Measurements from ENCODE around the gene PAPSS1. TPM values are rescaled to one million over a fixed set of nuclear protein-coding genes. Genes with fewer than 3 reads are reported as not detected.

The PAPSS1 gene
- total RNA-seq, 1 experiment from 2014 or later: 59.0 TPM

GRCh38 chr4:107629318-107629717 is 90.7 kb downstream of the PAPSS1 start:
- Histone ChIP-seq H3K4me3 (replicated peaks in 1 of 2; ENCODE audit: low read depth in 1 of 2, low read length in 2 of 2) (no peak overlapping the region), H3K9me2 (ENCODE audit: insufficient read depth) (no peaks in the 10 kb centered on the region), H3K79me2 (ENCODE audit: insufficient read depth, low read length) (no peaks in the 10 kb centered on the region), H3K9me3 (ENCODE audit: control insufficient read depth in 1 of 2, insufficient read depth in 1 of 2, low read depth in 1 of 2, low read length in 2 of 2) (no peaks in the 10 kb centered on the region), H4K20me1 (ENCODE audit: insufficient read depth) (no peaks in the 10 kb centered on the region), H3K4me2 (ENCODE audit: low read length) (no peak overlapping the region), H3K36me3 (ENCODE audit: control insufficient read depth in 1 of 2, insufficient read depth in 2 of 2, low read length in 2 of 2) (no peaks in the 10 kb centered on the region), H2AFZ (ENCODE audit: low read depth, low read length, poor library complexity, severe bottlenecking) (no peak overlapping the region), H3K9ac (ENCODE audit: low read length) (no peak overlapping the region), H3K27me3 (ENCODE audit: insufficient read depth, low read length) (no peaks in the 10 kb centered on the region), H3K4me1 (ENCODE audit: control insufficient read depth in 1 of 2, insufficient read depth in 2 of 2, low read length in 2 of 2) (no peaks in the 10 kb centered on the region), H3K27ac (ENCODE audit: low read depth, low read length) (no peak overlapping the region)
- POLR2A ChIA-PET: no interaction called here
- ATAC-seq (no peak), DNase-seq (ENCODE audit: low read depth, low spot score) (no peak)
- RAD21 ChIA-PET (ENCODE audit: low non-redundant PET in 1 of 2, low total read pairs in 2 of 2, uncharacterized antibody in 2 of 2, unreplicated experiment in 2 of 2): no interaction called here
- BruUV-seq (replicated peaks): no TSS peak
- TF ChIP-seq CEBPB (IDR thresholded peaks at IDR 0.05; ENCODE audit: low read depth) (no peak), TCF7L2 (IDR thresholded peaks at IDR 0.05; ENCODE audit: borderline replicate concordance, extremely low read depth, insufficient read depth, insufficient read length) (no peak), POLR2A (IDR thresholded peaks at IDR 0.05; ENCODE audit: borderline replicate concordance, extremely low read depth, insufficient read depth, insufficient read length) (no peak), ZBTB33 (IDR thresholded peaks at IDR 0.05; ENCODE audit: extremely low read depth, insufficient replicate concordance, low read length) (no peak), EZH2phosphoT487 (IDR thresholded peaks at IDR 0.05; ENCODE audit: borderline replicate concordance) (no peak), CTCF (IDR thresholded peaks at IDR 0.05 in 2 of 3, conservative IDR thresholded peaks at IDR 0.05 in 1 of 3; ENCODE audit: borderline replicate concordance in 1 of 3, insufficient read depth in 1 of 3, low read depth in 2 of 3, low read length in 2 of 3) (no peak), SP1 (IDR thresholded peaks at IDR 0.05; ENCODE audit: low read depth) (no peak), ZFX (IDR thresholded peaks at IDR 0.05) (no peak)
- intact Hi-C loops (cut with micrococcal nuclease): no loop called here
- CTCF ChIA-PET: no interaction called here

All from HCT116 (cell line).